Gastrocnemius medialis (tissue), 4 donors: ENCODE data around the gene ACOXL. TPM values are rescaled to one million over a fixed set of nuclear protein-coding genes. Genes with fewer than 3 reads are reported as not detected.

ENCODE experiments used
- ATAC-seq, 2 donors: fragments of 150-250 bp; one replicate each; pipeline ENCODE4 v1.9.1; 2016
- DNase-seq, 2 donors: peaks; one replicate each; pipeline ENCODE4 v3.0.0-alpha.2; 2019
- H3K27ac ChIP-seq, 4 donors: fragments of 200-600 bp; sonication (generic); 1 replicate in 1 of 4; 2 replicates in 3 of 4; pipeline ENCODE4 v1.5.1; 2016 to 2018; ENCODE audit warnings: mild to moderate bottlenecking in 2 of 4, moderate library complexity in 1 of 4
- H3K27me3 ChIP-seq, 3 donors: fragments of 200-600 bp; sonication (generic) in 2 of 3; 1 replicate in 1 of 3; 2 replicates in 2 of 3; pipeline versions ENCODE4 v1.5.1 to v1.6.0; 2016 to 2019; ENCODE audit warnings: mild to moderate bottlenecking in 1 of 3, moderate library complexity in 1 of 3
- H3K36me3 ChIP-seq, 2 donors: fragments of 200-600 bp; sonication (generic) in 1 of 2; one replicate each; pipeline ENCODE4 v1.5.1; 2017 to 2018
- H3K4me1 ChIP-seq, 2 donors: fragments of 200-600 bp; sonication (generic) in 1 of 2; one replicate each; pipeline ENCODE4 v1.5.1; 2016 to 2017; ENCODE audit warnings: mild to moderate bottlenecking in 2 of 2
- H3K4me3 ChIP-seq, 4 donors: fragments of 200-600 bp; sonication (generic) in 3 of 4; 1 replicate in 1 of 4; 2 replicates in 3 of 4; pipeline ENCODE4 v1.5.1; 2016 to 2019; ENCODE audit warnings: mild to moderate bottlenecking in 2 of 4
- H3K9me3 ChIP-seq, 3 donors: fragments of 200-600 bp; sonication (generic) in 2 of 3; 1 replicate in 1 of 3; 2 replicates in 2 of 3; pipeline ENCODE4 v1.5.1; 2016 to 2019
- CTCF ChIP-seq, 5 experiments: fragments of 450-650 bp in 3 of 5; fragments of 200-600 bp in 2 of 5; sonication (generic) in 2 of 5; IDR thresholded peaks in 4 of 5; conservative IDR thresholded peaks in 1 of 5; 1 replicate in 4 of 5; 2 replicates in 1 of 5; pipeline ENCODE4 v1.5.1; 2016 to 2019; ENCODE audit warnings: antibody characterized with exemption in 5 of 5, mild to moderate bottlenecking in 3 of 5, moderate library complexity in 3 of 5
- POLR2A ChIP-seq, 2 donors: fragments of 450-650 bp; IDR thresholded peaks; one replicate each; pipeline ENCODE4 v1.6.1; 2017; ENCODE audit warnings: antibody characterized with exemption in 2 of 2, mild to moderate bottlenecking in 2 of 2, moderate library complexity in 2 of 2
- in situ Hi-C, 4 donors: fragments of 200-750 bp; cut with MboI; loops; one replicate each; pipeline versions ENCODE4 v1.15.0 to v1.8.0; 2017; ENCODE audit warnings: low sequenced_read_pairs in 4 of 4
- intact Hi-C: fragments of 100-400 bp; cut with DNase I; formaldehyde crosslinking; loops from one replicate; pipeline ENCODE4 v1.15.1; 2023; ENCODE audit warnings: low total_unique reads
- total RNA-seq, 4 donors: library from RNA; depleted of rRNA; stranded (reverse); fragments of >200 nt; gene quantifications; one replicate each; pipeline versions ENCODE4 v1.1.0 to v1.2.3, GENCODE V29; 2016

The ACOXL gene
- total RNA-seq, 4 donors from 2014 or later = not detected

GRCh38 chr2:110707386-110707965, 24.9 kb upstream of the ACOXL start:
- ATAC-seq (no peak), DNase-seq (no peak)
- Histone ChIP-seq H3K9me3 (no peaks in the 10 kb centered on the region), H3K27me3 (peaks cover 0 to 3% (median 0%) of the 10 kb centered on the region in 3 donors), H3K4me1 (no peaks in the 10 kb centered on the region), H3K4me3 (no peak overlapping the region), H3K27ac (no peak overlapping the region), H3K36me3 (no peaks in the 10 kb centered on the region)
- in situ Hi-C loops = no loop called here
- TF ChIP-seq POLR2A (IDR thresholded peaks at IDR 0.05) (no peak), CTCF (IDR thresholded peaks at IDR 0.05 in 4 of 5, conservative IDR thresholded peaks at IDR 0.05 in 1 of 5) (no peak)
- intact Hi-C loops = no loop called here

- TF ChIP-seq POLR2A (IDR thresholded peaks at IDR 0.05) (no peak), CTCF (IDR thresholded peaks at IDR 0.05 in 4 of 5, conservative IDR thresholded peaks at IDR 0.05 in 1 of 5) (no peak)
- H3K9me3 ChIP-seq = no peaks in the 10 kb centered on the region
- intact Hi-C loops = no loop called here
- ATAC-seq (no peak), DNase-seq (no peak)
- in situ Hi-C loops = no loop called here
- H3K4me3 ChIP-seq = no peak overlapping the region
- H3K4me1 ChIP-seq = no peaks in the 10 kb centered on the region
- peaks cover 0 to 3% (median 0%) of the 10 kb centered on the region in 3 donors for H3K27me3 ChIP-seq
- H3K27ac ChIP-seq = no peak overlapping the region
- H3K36me3 ChIP-seq = no peaks in the 10 kb centered on the region
Measured at GRCh38 chr2:110708455-110708854, 23.9 kb upstream of the ACOXL start.

GRCh38 chr2:110712737-110713136, 19.6 kb upstream of the ACOXL start:
- intact Hi-C loops = no loop called here
- H3K4me3 ChIP-seq = no peak overlapping the region
- peaks cover 3% of the 10 kb centered on the region in 2 donors for H3K4me1 ChIP-seq
- ATAC-seq (no peak), DNase-seq (no peak)
- H3K27ac ChIP-seq = no peak overlapping the region
- TF ChIP-seq POLR2A (IDR thresholded peaks at IDR 0.05) (no peak), CTCF (IDR thresholded peaks at IDR 0.05 in 4 of 5, conservative IDR thresholded peaks at IDR 0.05 in 1 of 5) (no peak)
- no peaks in the 10 kb centered on the region for H3K27me3 ChIP-seq
- no peaks in the 10 kb centered on the region for H3K9me3 ChIP-seq
- in situ Hi-C loops = no loop called here
- H3K36me3 ChIP-seq = no peaks in the 10 kb centered on the region

GRCh38 chr2:110713513-110714362, 18.6 kb upstream of the ACOXL start:
- Histone ChIP-seq H3K9me3 (no peaks in the 10 kb centered on the region), H3K27me3 (no peaks in the 10 kb centered on the region), H3K4me1 (peaks cover 3 to 6% of the 10 kb centered on the region in 2 donors), H3K27ac (no peak overlapping the region), H3K36me3 (no peaks in the 10 kb centered on the region), H3K4me3 (no peak overlapping the region)
- no peak for DNase-seq
- no peak for ATAC-seq
- TF ChIP-seq POLR2A (IDR thresholded peaks at IDR 0.05) (no peak), CTCF (IDR thresholded peaks at IDR 0.05 in 4 of 5, conservative IDR thresholded peaks at IDR 0.05 in 1 of 5) (no peak)
- intact Hi-C loops = no loop called here
- in situ Hi-C loops = no loop called here
